ENCODE data around the gene SQSTM1.

Gene SQSTM1

GRCh38 chr5:179795049-179795862, 25.4 kb upstream of the SQSTM1 start:
- no peak for DNase-seq (ENCODE audit: low spot score)

DNA sequence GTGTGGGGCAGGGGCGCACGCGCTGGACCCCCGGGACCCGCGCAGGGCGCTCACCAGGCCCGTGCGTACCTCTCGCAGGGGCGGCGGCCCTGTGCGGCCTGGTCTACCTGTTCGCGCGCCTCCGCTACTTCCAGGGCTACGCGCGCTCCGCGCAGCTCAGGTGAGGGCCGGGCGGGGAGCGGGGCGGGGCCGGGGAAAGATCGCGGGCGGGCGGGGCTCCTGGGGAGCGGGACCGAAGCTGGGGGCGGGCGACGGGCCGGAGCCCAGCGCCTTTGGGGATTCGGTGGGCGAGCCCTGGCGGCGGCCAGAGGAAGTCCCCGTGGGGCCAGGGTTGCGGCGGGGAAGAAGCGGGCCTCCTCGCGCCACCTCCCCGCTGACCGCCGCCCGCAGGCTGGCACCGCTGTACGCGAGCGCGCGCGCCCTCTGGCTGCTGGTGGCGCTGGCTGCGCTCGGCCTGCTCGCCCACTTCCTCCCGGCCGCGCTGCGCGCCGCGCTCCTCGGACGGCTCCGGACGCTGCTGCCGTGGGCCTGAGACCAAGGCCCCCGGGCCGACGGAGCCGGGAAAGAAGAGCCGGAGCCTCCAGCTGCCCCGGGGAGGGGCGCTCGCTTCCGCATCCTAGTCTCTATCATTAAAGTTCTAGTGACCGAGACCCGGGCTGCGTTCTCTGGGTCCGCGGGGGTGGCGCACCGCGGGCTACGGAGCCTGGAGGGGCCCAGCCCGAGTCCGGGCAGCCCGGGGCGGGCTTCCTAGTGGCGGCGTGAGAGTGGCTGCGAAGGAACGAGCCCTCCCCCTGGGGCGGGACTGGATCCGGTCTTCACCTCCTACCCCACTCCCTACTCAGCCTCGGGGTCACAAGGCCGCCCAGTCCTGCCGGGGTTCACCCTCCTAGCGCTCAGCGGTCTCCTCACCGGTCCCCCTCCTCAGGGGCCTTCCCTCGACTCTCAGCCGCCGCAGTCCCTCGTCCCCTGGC, 24.6 kb upstream of the SQSTM1 start:
- DNase-seq (ENCODE audit: low spot score) = peak; percentile 60

- no peak for DNase-seq (ENCODE audit: low spot score)
Observed at GRCh38 chr5:179796877-179797608, 23.7 kb upstream of the SQSTM1 start.

GRCh38 chr5:179797741-179798140, 23.0 kb upstream of the SQSTM1 start:
- no peak for DNase-seq (ENCODE audit: low spot score)

GRCh38 chr5:179798144-179798770, 22.4 kb upstream of the SQSTM1 start:
- DNase-seq (ENCODE audit: low spot score) = no peak

DNA sequence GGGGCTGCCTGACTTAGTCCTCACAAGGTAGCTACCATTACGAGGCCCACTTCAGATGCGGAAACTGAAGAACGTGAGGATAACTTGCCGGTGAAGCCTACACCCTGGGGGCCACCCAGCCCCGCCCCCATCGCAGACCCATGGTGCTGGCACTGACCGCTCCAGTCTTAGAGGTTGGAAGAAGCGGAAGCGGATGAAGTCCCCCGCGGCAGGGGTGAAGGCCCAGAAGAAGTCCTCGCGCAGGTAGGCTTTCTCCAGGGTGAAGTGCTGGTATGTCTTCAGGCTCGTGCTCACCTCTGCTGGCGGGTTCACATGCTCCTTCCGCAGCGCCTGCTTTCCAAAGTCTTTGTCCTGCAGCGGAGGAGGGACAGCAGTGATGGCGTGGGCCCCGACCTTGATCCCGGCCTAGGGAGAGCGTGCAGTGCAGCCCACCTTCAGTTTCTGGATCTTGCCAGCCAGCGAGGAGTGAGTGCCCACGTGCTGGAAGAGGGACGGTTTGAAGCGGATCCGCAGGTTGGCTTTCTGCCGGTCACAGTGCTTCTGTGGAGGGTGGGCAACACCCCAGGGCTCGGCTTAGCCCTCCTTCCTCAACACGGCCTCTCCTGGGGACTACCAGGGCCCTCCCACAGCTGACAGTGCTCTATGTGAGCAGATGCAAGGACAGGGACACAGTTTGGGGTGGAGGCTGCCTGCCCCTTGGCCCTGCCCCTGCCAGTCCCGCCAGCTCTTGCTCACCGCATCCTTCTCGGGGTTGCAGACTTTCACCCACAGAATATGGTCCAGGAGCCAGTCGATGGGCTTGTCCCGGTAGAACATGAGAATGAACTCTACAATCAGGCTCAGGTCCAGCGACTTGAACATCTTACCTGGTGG, 21.7 kb upstream of the SQSTM1 start:
- no peak for DNase-seq (ENCODE audit: low spot score)

DNA sequence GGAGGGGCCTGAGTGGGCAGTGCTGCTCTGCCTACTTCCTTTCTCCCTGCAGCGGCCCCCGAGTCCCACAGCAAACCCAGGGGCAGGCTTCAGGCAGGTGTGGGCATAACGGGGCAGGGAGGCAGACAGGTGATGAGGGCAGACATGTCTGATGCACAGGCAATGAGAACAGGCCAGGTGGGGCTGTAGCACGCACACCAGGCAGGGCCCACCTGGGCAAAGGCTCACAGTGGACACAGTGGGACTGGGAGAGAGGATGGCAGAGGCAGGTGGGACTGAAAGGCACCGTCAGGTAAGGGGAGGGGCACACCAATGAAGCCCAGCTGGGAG, 21.1 kb upstream of the SQSTM1 start:
- DNase-seq (ENCODE audit: low spot score) = no peak

GRCh38 chr5:179800071-179800695, 20.5 kb upstream of the SQSTM1 start:
- no peak for DNase-seq (ENCODE audit: low spot score)

GRCh38 chr5:179800696-179801201, 20.0 kb upstream of the SQSTM1 start:
- DNase-seq (ENCODE audit: low spot score) = no peak

GRCh38 chr5:179801304-179802206, 19.1 kb upstream of the SQSTM1 start:
- peak; percentile 81 for DNase-seq (ENCODE audit: low spot score)

DNA sequence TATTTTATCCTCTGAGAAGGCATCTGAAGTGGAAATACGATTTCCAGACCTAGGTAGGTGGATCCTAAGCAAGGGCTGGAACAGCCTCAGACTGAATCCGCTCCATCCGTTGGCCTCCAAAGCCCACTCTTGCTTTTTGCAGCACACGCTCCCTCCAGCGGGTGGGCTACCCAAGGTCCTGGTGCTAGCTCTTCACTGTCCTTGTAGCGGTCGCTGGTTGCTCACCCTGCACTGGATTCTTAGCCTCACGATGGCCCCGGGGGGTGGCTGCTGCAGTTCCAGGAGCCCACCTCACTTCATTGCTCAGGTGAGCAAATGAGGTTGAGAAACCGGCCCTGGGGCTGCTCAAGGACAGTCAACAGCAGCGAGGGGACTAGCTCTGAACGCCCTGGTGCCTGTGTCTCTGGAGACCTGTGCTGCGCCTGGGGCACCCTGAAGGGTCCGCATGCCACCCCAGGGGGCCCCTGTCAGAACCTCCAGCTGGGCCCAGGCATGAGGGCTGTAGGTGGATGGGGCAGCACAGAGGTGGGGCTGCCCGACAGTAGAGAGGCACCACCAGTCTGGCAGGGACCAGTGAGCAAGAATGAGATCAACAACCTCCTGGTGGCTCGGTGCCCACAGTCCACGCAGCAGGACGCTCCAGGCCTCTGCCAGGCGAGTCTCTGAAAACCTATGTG, 18.4 kb upstream of the SQSTM1 start:
- DNase-seq (ENCODE audit: low spot score) = no peak

DNA sequence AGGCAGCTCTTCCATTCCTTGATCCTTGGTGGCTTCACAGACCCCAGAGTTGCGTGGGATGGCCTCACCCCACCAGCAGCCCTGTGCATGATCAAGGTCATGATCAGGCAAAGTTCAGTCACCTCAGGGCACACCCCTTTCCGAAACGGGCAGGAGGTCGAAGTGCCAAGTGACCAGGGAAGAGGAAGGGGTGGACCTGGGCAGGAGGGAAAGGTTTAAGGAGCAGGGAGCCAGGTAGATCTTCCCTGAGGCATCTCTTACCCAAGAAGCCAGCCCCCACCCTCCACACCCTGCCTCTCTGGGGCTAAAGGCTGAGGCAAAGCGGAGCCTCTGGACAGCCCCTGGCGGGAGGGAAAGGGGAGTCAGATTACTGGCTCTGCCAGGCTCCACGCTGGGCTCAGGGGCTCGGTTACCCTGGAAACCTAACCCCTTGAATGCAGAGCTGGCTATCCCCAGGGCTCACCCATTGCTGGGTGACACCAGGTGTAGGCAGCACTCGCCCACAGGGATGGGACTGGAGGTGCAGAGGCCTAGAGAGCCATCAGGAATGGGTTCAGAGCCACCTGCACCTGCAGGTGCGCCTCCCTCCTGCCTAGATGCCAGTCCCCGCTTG, 17.6 kb upstream of the SQSTM1 start:
- no peak for DNase-seq (ENCODE audit: low spot score)

GRCh38 chr5:179803651-179804554, 16.8 kb upstream of the SQSTM1 start:
- DNase-seq (ENCODE audit: low spot score) = peak; percentile 45

DNA sequence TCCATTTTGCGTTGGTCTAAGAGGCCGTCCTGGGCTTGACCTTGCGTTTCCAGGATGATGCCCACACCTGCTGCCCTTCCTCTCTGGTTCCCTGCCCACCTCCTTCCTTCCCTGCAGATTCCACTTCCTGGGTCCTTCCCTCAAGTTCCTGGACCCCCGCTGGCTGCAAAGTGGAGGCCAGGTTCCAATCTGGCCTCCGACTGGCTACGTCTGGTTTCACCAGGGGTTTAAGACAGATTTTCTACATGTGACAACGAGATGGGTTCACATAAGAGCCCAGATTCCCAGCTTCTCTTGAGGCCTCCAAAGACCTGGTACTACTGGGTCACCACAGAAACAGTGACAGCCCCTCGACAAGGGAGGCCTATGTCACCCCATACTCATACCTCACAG, 16.2 kb upstream of the SQSTM1 start:
- DNase-seq (ENCODE audit: low spot score) = no peak

DNA sequence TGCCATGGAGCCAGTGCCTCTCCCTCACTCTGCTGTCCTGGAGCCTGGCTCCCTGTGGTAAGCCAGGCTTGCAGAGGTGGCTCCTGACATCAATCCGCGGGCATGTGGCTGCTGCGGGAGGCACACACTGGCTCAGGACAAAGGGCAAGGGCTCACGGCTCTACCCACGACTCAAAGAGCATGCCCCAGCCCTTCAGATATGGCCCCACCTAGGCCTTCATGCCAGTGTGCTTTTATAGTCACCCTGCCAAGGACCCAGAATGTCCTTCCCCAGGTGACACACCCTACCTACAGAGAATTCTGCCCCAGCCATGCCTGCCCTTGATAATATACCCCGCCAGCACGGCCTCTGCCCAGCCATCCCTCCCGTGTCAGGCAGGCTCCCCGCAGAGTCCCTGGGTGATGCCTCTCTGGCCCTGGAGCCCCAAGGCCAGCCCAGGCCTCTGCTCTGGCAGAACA, 15.6 kb upstream of the SQSTM1 start:
- no peak for DNase-seq (ENCODE audit: low spot score)

GRCh38 chr5:179805529-179806249, 15.0 kb upstream of the SQSTM1 start:
- DNase-seq (ENCODE audit: low spot score) = no peak

Data from activated CD4-positive, alpha-beta T cell treated with anti-CD3 and anti-CD28 coated beads, Interleukin-2, Interleukin-4, amounts not matched to agents 100 ng/mL and 50 ng/mL, durations not matched to agents 16 hours and 8 hours (primary cell).